PC-3 (cell line): ENCODE data around the gene ENO3. TPM values are rescaled to one million over a fixed set of nuclear protein-coding genes. Genes with fewer than 3 reads are reported as not detected.

Experiments used
- ATAC-seq: fragments of 200-7000 bp; cut with Tn5 transposase; 2 replicates; pipeline ENCODE4 v1.9.1; 2020; ENCODE audit warnings: mild to moderate bottlenecking, moderate library complexity
- BruUV-seq: library from RNA; stranded (reverse); fragments of 400-500 nt; replicated peaks from 2 replicates; lab custom pipeline; 2021; lab: Mats Ljungman, UMichigan
- CTCF ChIA-PET: fragments of 300-600 bp; sonication (Branson Sonifier 250); formaldehyde crosslinking; loops from one replicate; lab custom pipeline; 2022; ENCODE audit warnings: antibody characterized with exemption; lab: Charles Lee
- POLR2A ChIA-PET: fragments of 300-600 bp; sonication (Branson Sonifier 250); formaldehyde crosslinking; loops from one replicate; lab custom pipeline; 2022; ENCODE audit warnings: antibody characterized with exemption; ENCODE audit not compliant: unreplicated experiment; lab: Charles Lee
- DNase-seq: peaks from one replicate; pipeline ENCODE4 v3.0.0-alpha.2; 2015
- H2AFZ ChIP-seq: fragments of 300-600 bp; sonication (generic); 2 replicates; pipeline ENCODE4 v1.6.0; 2016; ENCODE audit warnings: antibody characterized with exemption, low read length
- H3F3A ChIP-seq: fragments of 300-600 bp; sonication (generic); one replicate; pipeline ENCODE4 v1.6.0; 2017; ENCODE audit warnings: antibody characterized with exemption, low read length, control low read depth, mild to moderate bottlenecking; ENCODE audit not compliant: unreplicated experiment
- H3K27ac ChIP-seq: fragments of 300-600 bp; sonication (generic); 2 replicates; pipeline ENCODE4 v1.5.1; 2016; ENCODE audit warnings: mild to moderate bottlenecking, low read length
- H3K27me3 ChIP-seq: fragments of 300-600 bp; sonication (generic); 2 replicates; pipeline ENCODE4 v1.6.1; 2016; ENCODE audit warnings: low read length, mixed read lengths
- H3K36me3 ChIP-seq: fragments of 300-600 bp; sonication (generic); 2 replicates; pipeline ENCODE4 v1.6.1; 2016; ENCODE audit warnings: low read depth, mixed run types, low read length, mixed read lengths
- H3K4me1 ChIP-seq: fragments of 300-600 bp; sonication (generic); 2 replicates; pipeline ENCODE4 v1.5.1; 2016; ENCODE audit warnings: low read length; ENCODE audit not compliant: insufficient read depth
- H3K4me2 ChIP-seq: fragments of 300-600 bp; sonication (generic); 2 replicates; pipeline ENCODE4 v1.6.0; 2016; ENCODE audit warnings: low read length
- H3K4me3 ChIP-seq: fragments of 300-600 bp; sonication (generic); 2 replicates; pipeline ENCODE4 v1.5.1; 2016; ENCODE audit warnings: mild to moderate bottlenecking, low read length, mixed read lengths
- H3K79me2 ChIP-seq: fragments of 300-600 bp; sonication (generic); 2 replicates; pipeline ENCODE4 v1.6.1; 2017; ENCODE audit warnings: low read length, mixed read lengths
- H3K9ac ChIP-seq: fragments of 300-600 bp; sonication (generic); 2 replicates; pipeline ENCODE4 v1.6.0; 2016; ENCODE audit warnings: mild to moderate bottlenecking, low read length
- H3K9me2 ChIP-seq: fragments of 300-600 bp; sonication (generic); replicated peaks from 2 replicates; pipeline ENCODE4 v1.6.1; 2016; ENCODE audit warnings: mixed run types, low read length, mixed read lengths
- H3K9me3 ChIP-seq: fragments of 300-600 bp; sonication (generic); 2 replicates; pipeline ENCODE4 v1.6.1; 2016; ENCODE audit warnings: low read length, mixed read lengths
- H4K20me1 ChIP-seq: fragments of 300-600 bp; sonication (generic); 2 replicates; pipeline ENCODE4 v1.6.1; 2016; ENCODE audit warnings: low read length, mixed read lengths
- CTCF ChIP-seq: fragments of 300-600 bp; sonication (generic); conservative IDR thresholded peaks from 2 replicates; pipeline ENCODE4 v1.5.1; 2017; ENCODE audit warnings: antibody characterized with exemption, low read depth, mild to moderate bottlenecking, low read length
- EZH2 ChIP-seq: fragments of 300-600 bp; sonication (generic); IDR thresholded peaks from one replicate; pipeline ENCODE4 v1.6.1; 2017; ENCODE audit warnings: antibody characterized with exemption, mild to moderate bottlenecking, low read length; ENCODE audit not compliant: unreplicated experiment
- EZH2phosphoT487 ChIP-seq: fragments of 300-600 bp; sonication (generic); IDR thresholded peaks from 2 replicates; pipeline ENCODE4 v1.6.1; 2018; ENCODE audit warnings: mild to moderate bottlenecking, antibody characterized with exemption, low read length, borderline replicate concordance
- intact Hi-C: fragments of 100-400 bp; cut with micrococcal nuclease; formaldehyde crosslinking; loops from 2 replicates; pipeline ENCODE4 v1.9.0; 2023
- total RNA-seq: library from RNA; depleted of rRNA; stranded (reverse); fragments of >200 nt; gene quantifications from 2 replicates; pipeline ENCODE4 v1.2.3, GENCODE V29; 2014

Gene ENO3
- total RNA-seq, 1 experiment from 2014 or later = 2.4 TPM

DNA sequence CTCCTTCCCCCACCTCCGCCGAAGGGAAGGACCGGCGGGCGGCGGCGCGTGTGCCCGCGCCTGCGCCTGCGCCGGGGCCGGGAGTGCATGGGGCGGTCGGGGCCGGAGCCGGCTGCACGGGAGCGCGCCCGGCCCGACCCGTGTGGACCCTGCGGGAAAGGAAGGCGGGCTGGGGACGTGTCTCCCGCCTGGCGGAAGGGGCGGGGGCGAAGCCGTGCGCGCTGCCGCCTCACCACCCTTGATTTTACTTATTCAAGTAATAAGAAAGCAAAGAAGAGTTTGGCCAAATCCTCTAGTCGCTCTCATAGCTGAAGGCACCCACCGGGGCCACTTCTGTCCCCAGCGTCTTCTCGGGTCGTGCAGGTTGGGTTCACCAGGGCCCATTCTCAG is 2.0 kb upstream of the ENO3 start:
- peak overlapping the region; percentile 84 for H2AFZ ChIP-seq
- H3K4me1 ChIP-seq = peaks cover 30% of the 10 kb centered on the region
- no peaks in the 10 kb centered on the region for H3K27me3 ChIP-seq
- H3K9me2 ChIP-seq = no peaks in the 10 kb centered on the region
- TF ChIP-seq EZH2 (no peak), CTCF (no peak), EZH2phosphoT487 (peak; percentile 89)
- intact Hi-C loops = loop anchor here (1.0 kb wide), 1 partner anchor 18 kb away; the partner anchor contains the start of gene SPAG7
- H3K79me2 ChIP-seq = peaks cover 47% of the 10 kb centered on the region
- POLR2A ChIA-PET = interaction anchor here (0.7 to 1.1 kb wide), 3 partner anchors 9 to 21 kb away, joined by 3 to 4 read pairs (median 3); partner anchors contain the start of genes SLC25A11 and SPAG7
- H3K27ac ChIP-seq = peak overlapping the region; percentile 85
- peak overlapping the region; percentile 93 for H3K9ac ChIP-seq
- peaks cover 26% of the 10 kb centered on the region for H4K20me1 ChIP-seq
- H3K36me3 ChIP-seq = peaks cover 23% of the 10 kb centered on the region
- BruUV-seq = no TSS peak
- no peaks in the 10 kb centered on the region for H3F3A ChIP-seq
- CTCF ChIA-PET = no interaction called here
- DNase-seq (peak; percentile 85), ATAC-seq (peak; percentile 55)
- peak overlapping the region; percentile 90 for H3K4me3 ChIP-seq
- H3K9me3 ChIP-seq = no peaks in the 10 kb centered on the region
- H3K4me2 ChIP-seq = peak overlapping the region; percentile 98

DNA sequence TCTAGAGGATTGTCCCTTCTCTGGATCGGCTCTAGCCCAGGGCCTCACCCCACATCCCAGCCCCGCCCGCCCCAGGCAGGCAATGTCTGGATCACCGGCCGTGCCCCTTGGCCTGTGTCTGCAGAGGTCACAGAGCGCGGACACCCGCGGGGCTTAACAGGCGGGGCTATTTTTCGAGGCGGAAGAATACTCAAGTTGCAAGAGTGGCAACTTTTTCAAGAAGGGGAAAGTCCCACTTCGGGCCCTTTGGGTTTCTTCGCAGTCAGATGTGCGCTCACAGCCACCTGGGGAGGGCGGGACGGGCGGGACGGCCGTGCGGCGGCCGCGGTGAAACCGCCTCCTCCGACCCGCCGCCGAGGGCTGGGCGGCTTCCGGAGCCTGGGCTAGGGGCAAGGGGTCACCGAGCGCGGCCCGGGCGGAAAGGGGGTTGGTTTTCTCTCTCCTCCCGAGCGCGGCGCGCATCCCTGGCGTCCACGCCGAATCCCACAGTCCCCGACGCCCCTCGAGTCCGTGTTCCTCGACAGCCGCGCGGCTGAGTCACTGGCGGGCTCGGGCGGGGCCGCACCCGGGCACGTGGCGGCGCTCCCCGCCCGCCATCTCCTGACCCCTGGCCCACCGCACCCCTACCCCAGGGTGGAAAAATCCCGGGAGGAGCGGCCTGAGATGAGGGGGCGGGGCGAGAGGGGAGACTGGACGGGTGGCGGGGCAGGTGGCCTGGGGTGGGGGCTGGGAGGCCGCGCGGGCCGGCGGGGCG is 1.4 kb upstream of the ENO3 start:
- peaks cover 41% of the 10 kb centered on the region for H3K79me2 ChIP-seq
- BruUV-seq = no TSS peak
- intact Hi-C loops = loop anchor here (1.0 kb wide), 1 partner anchor 18 kb away; the partner anchor contains the start of gene SPAG7
- H3F3A ChIP-seq = no peaks in the 10 kb centered on the region
- H3K27me3 ChIP-seq = no peaks in the 10 kb centered on the region
- ChIA-PET CTCF (no interaction called here), POLR2A (interaction anchor here (0.7 to 1.1 kb wide), 2 partner anchors 10 to 20 kb away, joined by 3 to 4 read pairs; partner anchors contain the start of gene SLC25A11)
- peak overlapping the region; percentile 90 for H3K4me3 ChIP-seq
- H3K9ac ChIP-seq = peak overlapping the region; percentile 93
- H3K4me2 ChIP-seq = peak overlapping the region; percentile 98
- TF ChIP-seq CTCF (no peak), EZH2phosphoT487 (peak; percentile 78)
- peak; percentile 74 for DNase-seq
- peak; percentile 17 for ATAC-seq
- peaks cover 22% of the 10 kb centered on the region for H4K20me1 ChIP-seq
- H3K4me1 ChIP-seq = peaks cover 27% of the 10 kb centered on the region
- H3K9me2 ChIP-seq = no peaks in the 10 kb centered on the region
- no peaks in the 10 kb centered on the region for H3K9me3 ChIP-seq
- peak overlapping the region; percentile 85 for H3K27ac ChIP-seq
- H2AFZ ChIP-seq = peak overlapping the region; percentile 72
- peaks cover 19% of the 10 kb centered on the region for H3K36me3 ChIP-seq
